RWPE2 (cell line): ENCODE data around the gene PDSS2.

ENCODE experiments used
- ATAC-seq: fragments of 200-7000 bp; cut with Tn5 transposase; 3 replicates; pipeline ENCODE4 v1.9.1; 2021; ENCODE audit warnings: low read depth
- DNase-seq: peaks from one replicate; pipeline ENCODE4 v3.0.0-alpha.2; 2020; ENCODE audit warnings: low spot score
- H3K27ac ChIP-seq: fragments of 450-650 bp; 2 replicates; pipeline ENCODE4 v1.5.1; 2017; ENCODE audit warnings: mild to moderate bottlenecking; ENCODE audit not compliant: poor library complexity, severe bottlenecking
- H3K27me3 ChIP-seq: fragments of 250-450 bp; sonication (Bioruptor Pico); 2 replicates; pipeline ENCODE4 v1.5.1; 2021; ENCODE audit warnings: mild to moderate bottlenecking, moderate library complexity; ENCODE audit not compliant: insufficient read depth, poor library complexity, severe bottlenecking
- H3K36me3 ChIP-seq: fragments of 250-450 bp; sonication (Bioruptor Pico); 2 replicates; pipeline ENCODE4 v1.5.1; 2020; ENCODE audit warnings: low read depth, mild to moderate bottlenecking, moderate library complexity
- H3K4me1 ChIP-seq: fragments of 250-450 bp; sonication (Bioruptor Pico); 2 replicates; pipeline ENCODE4 v1.5.1; 2021; ENCODE audit warnings: mild to moderate bottlenecking, moderate library complexity; ENCODE audit not compliant: insufficient read depth, poor library complexity, severe bottlenecking
- H3K4me3 ChIP-seq: fragments of 250-450 bp; sonication (Bioruptor Pico); 2 replicates; pipeline ENCODE4 v1.5.1; 2021; ENCODE audit warnings: mild to moderate bottlenecking, moderate library complexity; ENCODE audit not compliant: severe bottlenecking
- H3K9me3 ChIP-seq: fragments of 250-450 bp; sonication (Bioruptor Pico); 2 replicates; pipeline ENCODE4 v1.5.1; 2021; ENCODE audit warnings: mild to moderate bottlenecking, moderate library complexity; ENCODE audit not compliant: severe bottlenecking
- CTCF ChIP-seq: fragments of 450-650 bp; IDR thresholded peaks from one replicate; pipeline ENCODE4 v1.5.1; 2017; ENCODE audit warnings: mild to moderate bottlenecking, moderate library complexity; ENCODE audit not compliant: poor library complexity, severe bottlenecking

PDSS2 gene

DNA sequence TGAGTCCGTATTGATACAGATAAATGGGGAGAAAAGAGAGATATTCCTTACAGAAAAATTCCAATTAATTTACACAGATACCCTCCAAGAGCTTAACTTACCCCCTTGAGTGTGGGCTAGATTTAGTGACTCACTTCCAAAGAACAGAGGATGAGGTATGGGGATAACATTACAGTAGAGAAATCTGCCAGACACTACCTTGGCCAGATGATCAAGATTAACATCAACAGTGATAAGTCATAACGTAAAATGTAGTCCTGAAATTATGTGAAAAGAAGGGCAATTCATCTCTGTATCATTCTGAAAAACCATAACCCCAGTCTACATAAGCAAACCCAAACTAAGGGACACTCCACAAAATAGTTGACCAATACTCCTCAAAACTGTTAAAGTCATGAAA lies 69.3 kb downstream of the PDSS2 start:
- peaks cover 11% of the 10 kb centered on the region; the same call in 1 of the 2 replicates for H3K36me3 ChIP-seq
- DNase-seq (no peak), ATAC-seq (no peak)
- no peaks in the 10 kb centered on the region for H3K4me1 ChIP-seq
- no peaks in the 10 kb centered on the region for H3K27me3 ChIP-seq
- peaks cover 8% of the 10 kb centered on the region for H3K9me3 ChIP-seq
- H3K4me3 ChIP-seq = no peak overlapping the region
- H3K27ac ChIP-seq = no peak overlapping the region
- no peak for TF ChIP-seq CTCF

GRCh38 chr6:107386904-107387303 lies 72.5 kb downstream of the PDSS2 start:
- DNase-seq = no peak

DNA sequence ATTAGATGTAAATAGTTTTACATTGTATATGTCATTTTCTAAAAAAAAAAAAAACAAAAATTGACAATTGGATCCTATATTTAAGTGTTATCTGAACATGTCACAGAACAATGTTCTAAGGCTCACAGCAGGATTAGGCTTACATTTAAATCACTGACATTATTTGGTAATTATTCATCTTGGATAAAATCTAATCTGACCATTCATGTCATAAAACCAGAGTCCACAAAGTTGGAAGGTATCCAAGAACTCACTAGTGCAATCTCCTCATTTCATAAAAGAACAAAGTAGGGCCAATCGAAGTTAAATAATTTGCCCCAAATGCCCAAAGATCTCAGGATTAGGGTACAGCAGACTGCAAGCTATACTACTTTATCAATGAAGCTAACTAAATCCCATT lies 73.0 kb downstream of the PDSS2 start:
- Histone ChIP-seq H3K9me3 (no peaks in the 10 kb centered on the region), H3K27me3 (no peaks in the 10 kb centered on the region), H3K4me3 (no peak overlapping the region), H3K36me3 (no peaks in the 10 kb centered on the region), H3K27ac (no peak overlapping the region), H3K4me1 (no peaks in the 10 kb centered on the region)
- DNase-seq (no peak), ATAC-seq (no peak)
- no peak for TF ChIP-seq CTCF

More at GRCh38 chr6:107386904-107387303, 72.5 kb downstream of the PDSS2 start:
- H3K27me3 ChIP-seq = no peaks in the 10 kb centered on the region
- ATAC-seq = no peak
- H3K27ac ChIP-seq = no peak overlapping the region
- H3K4me1 ChIP-seq = no peaks in the 10 kb centered on the region
- H3K36me3 ChIP-seq = no peaks in the 10 kb centered on the region
- no peak overlapping the region for H3K4me3 ChIP-seq
- no peak for TF ChIP-seq CTCF
- H3K9me3 ChIP-seq = no peaks in the 10 kb centered on the region

DNA sequence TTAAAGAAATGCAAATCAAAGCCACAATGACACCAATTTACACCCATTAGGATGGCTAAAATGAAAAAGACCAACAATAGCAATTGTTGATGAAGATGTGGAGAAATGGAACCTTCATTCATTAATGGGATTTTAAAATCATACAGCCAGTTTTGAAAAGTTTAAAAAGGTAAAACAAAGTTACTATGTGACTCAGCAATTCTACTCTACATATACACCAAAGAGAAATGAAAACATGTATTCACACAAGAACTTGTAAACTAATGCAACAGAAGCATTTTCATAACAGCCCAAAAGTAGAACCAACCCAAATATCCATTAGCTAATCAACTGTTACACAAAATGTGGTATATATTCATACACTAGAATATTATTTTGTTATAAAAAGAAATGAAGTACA lies 75.7 kb downstream of the PDSS2 start:
- H3K4me1 ChIP-seq = no peaks in the 10 kb centered on the region
- H3K4me3 ChIP-seq = no peak overlapping the region
- ATAC-seq (no peak), DNase-seq (no peak)
- H3K36me3 ChIP-seq = no peaks in the 10 kb centered on the region
- H3K27me3 ChIP-seq = no peaks in the 10 kb centered on the region
- no peak for TF ChIP-seq CTCF
- no peak overlapping the region for H3K27ac ChIP-seq
- no peaks in the 10 kb centered on the region for H3K9me3 ChIP-seq

DNA sequence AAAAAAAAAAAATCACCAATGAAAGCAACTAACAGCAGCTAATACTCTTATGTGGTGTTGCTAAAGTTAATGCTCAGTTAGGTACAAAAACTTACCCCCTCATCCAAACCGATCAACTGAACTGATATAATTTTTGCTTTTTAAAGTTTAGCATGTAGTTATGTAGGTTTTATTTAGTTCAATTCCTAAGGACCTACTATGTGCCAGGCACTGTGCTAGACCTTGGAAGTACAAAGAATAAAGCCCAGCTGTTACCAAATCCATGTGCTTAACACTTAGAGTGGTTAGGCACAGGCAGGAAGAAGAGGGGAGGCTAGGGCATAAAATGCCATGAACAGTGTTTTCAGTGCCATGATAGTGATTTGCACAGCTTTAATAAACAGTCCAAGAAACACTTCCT lies 85.1 kb downstream of the PDSS2 start:
- H3K4me1 ChIP-seq = no peaks in the 10 kb centered on the region
- H3K36me3 ChIP-seq = no peaks in the 10 kb centered on the region
- no peak overlapping the region for H3K4me3 ChIP-seq
- no peak for DNase-seq
- TF ChIP-seq CTCF = no peak
- no peak for ATAC-seq
- no peak overlapping the region for H3K27ac ChIP-seq
- H3K9me3 ChIP-seq = no peaks in the 10 kb centered on the region
- H3K27me3 ChIP-seq = no peaks in the 10 kb centered on the region
